Prostate gland (tissue), 2 donors: Measurements from ENCODE around the gene MAGI2.

Experiments used
- POLR2A ChIP-seq: fragments of 450-650 bp; IDR thresholded peaks from one replicate; pipeline ENCODE4 v1.6.1; 2016; ENCODE audit warnings: antibody characterized with exemption, mild to moderate bottlenecking
- TF ChIP-seq, protein P1 (sequence below), 4 experiments: fragments of 200-600 bp in 2 of 4; fragments of 450-650 bp in 2 of 4; sonication (generic) in 2 of 4; IDR thresholded peaks; 1 replicate in 3 of 4; 2 replicates in 1 of 4; pipeline ENCODE4 v1.5.1; 2016 to 2019; ENCODE audit warnings: antibody characterized with exemption in 4 of 4, mild to moderate bottlenecking in 2 of 4, moderate library complexity in 2 of 4

DNA sequence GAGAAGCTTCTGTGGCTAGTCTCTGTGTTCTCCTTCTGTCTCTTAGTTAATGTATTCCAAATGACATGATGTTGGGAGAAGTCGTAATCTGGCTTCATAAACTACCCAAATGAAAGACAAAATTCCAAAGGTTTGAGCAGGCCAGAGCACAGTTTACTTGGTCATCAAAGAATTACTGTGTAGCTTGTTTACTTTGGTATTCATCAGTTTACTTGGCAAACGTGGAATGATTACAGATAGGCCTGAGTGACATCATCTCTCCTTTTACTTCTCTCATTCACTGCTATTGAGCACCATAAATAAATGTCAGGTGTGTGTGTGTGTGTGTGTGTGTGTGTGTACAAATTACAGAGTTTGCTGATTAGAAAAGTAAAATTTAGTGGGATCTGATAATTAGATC lies 1327.6 kb downstream of the MAGI2 start:
- TF ChIP-seq, protein P1, sequence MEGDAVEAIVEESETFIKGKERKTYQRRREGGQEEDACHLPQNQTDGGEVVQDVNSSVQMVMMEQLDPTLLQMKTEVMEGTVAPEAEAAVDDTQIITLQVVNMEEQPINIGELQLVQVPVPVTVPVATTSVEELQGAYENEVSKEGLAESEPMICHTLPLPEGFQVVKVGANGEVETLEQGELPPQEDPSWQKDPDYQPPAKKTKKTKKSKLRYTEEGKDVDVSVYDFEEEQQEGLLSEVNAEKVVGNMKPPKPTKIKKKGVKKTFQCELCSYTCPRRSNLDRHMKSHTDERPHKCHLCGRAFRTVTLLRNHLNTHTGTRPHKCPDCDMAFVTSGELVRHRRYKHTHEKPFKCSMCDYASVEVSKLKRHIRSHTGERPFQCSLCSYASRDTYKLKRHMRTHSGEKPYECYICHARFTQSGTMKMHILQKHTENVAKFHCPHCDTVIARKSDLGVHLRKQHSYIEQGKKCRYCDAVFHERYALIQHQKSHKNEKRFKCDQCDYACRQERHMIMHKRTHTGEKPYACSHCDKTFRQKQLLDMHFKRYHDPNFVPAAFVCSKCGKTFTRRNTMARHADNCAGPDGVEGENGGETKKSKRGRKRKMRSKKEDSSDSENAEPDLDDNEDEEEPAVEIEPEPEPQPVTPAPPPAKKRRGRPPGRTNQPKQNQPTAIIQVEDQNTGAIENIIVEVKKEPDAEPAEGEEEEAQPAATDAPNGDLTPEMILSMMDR (IDR thresholded peaks at IDR 0.05): no peak
- TF ChIP-seq POLR2A: no peak
